Measurements from ENCODE around the gene PICALM.

PICALM gene

GRCh38 chr11:86068951-86069407 is at the start of gene PICALM:
PICALM (minus strand) TSS chr11:86069084; CDS start chr11:86068780, 304 bp downstream.
- FAIRE-seq = no peak
- no peak for TF ChIP-seq CTCF (IDR thresholded peaks at IDR 0.05; ENCODE audit: insufficient read depth, missing control alignments)
- peak; percentile 66 for DNase-seq (ENCODE audit: insufficient read length, low spot score)

GRCh38 chr11:86118253-86118652 is 49.4 kb upstream of the PICALM start:
- no peak for DNase-seq (ENCODE audit: insufficient read length, low spot score)
- FAIRE-seq = no peak
- TF ChIP-seq CTCF (IDR thresholded peaks at IDR 0.05; ENCODE audit: insufficient read depth, missing control alignments) = no peak

GRCh38 chr11:86117712-86118063 is 48.8 kb upstream of the PICALM start:
- FAIRE-seq (no peak), DNase-seq (ENCODE audit: insufficient read length, low spot score) (no peak)
- TF ChIP-seq CTCF (IDR thresholded peaks at IDR 0.05; ENCODE audit: insufficient read depth, missing control alignments) = no peak

- no peak for TF ChIP-seq CTCF (IDR thresholded peaks at IDR 0.05; ENCODE audit: insufficient read depth, missing control alignments)
- FAIRE-seq (no peak), DNase-seq (ENCODE audit: insufficient read length, low spot score) (no peak)
Observed at GRCh38 chr11:86117001-86117711, 48.3 kb upstream of the PICALM start.

- no peak for DNase-seq (ENCODE audit: insufficient read length, low spot score)
- FAIRE-seq = no peak
- TF ChIP-seq CTCF (IDR thresholded peaks at IDR 0.05; ENCODE audit: insufficient read depth, missing control alignments) = no peak
Observed at GRCh38 chr11:86116386-86116726, 47.5 kb upstream of the PICALM start.

- FAIRE-seq (no peak), DNase-seq (ENCODE audit: insufficient read length, low spot score) (no peak)
- TF ChIP-seq CTCF (IDR thresholded peaks at IDR 0.05; ENCODE audit: insufficient read depth, missing control alignments) = no peak
Observed at GRCh38 chr11:86115542-86116385, 46.9 kb upstream of the PICALM start.

Measured in D721Med (cell line).